HG03045 (cell line): ENCODE measurements around the gene SAXO1.
"Not testable (repeated sequence)": the region's sequence is repeated elsewhere in the genome, so short reads cannot be mapped to it uniquely, and the experiment has no call there.

Source experiments
- ATAC-seq: cut with Tn5 transposase; IDR thresholded peaks from one replicate; pipeline ENCODE4 v1.9.1; 2021; ENCODE audit warnings: mild to moderate bottlenecking, moderate library complexity; ENCODE audit not compliant: unreplicated experiment

The SAXO1 gene

DNA sequence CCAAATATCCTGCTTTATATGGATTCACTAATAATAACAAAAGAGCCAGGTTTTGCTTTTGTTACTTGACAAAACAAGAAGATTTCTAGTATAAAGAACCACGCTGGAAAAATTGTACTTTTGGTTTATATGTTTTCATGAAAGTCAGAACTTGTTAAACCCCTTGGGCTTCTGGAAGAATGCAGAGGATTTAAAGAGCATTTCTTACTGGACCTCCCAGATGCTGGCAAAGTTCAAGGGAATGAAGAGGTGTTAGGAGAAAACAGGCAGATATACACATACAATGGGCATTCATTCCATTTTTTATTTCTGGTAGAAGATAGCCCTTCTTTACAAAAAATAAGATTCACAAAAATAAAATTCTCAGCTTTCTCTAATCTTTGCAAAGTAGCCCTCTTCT is 61.1 kb downstream of the SAXO1 start:
- ATAC-seq, result no peak

DNA sequence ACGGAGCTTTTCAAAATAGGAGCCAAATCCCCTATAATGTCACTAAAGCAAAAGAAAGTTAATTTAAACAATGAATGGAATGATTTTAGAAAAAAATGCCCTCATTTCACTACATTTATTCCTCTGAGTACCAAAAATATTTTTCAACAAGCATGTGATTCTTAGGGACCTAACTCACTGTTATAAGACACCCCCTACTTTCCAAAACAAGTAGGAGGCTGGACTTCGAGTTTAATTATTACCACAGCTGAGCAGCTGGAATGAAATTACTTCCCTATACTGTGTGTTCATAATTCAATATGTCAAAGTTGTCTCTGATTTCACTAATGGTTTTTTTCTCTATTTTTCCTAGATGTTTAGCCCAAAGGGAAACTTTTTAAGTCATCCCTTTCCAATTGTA is 61.6 kb downstream of the SAXO1 start:
- no peak for ATAC-seq

DNA sequence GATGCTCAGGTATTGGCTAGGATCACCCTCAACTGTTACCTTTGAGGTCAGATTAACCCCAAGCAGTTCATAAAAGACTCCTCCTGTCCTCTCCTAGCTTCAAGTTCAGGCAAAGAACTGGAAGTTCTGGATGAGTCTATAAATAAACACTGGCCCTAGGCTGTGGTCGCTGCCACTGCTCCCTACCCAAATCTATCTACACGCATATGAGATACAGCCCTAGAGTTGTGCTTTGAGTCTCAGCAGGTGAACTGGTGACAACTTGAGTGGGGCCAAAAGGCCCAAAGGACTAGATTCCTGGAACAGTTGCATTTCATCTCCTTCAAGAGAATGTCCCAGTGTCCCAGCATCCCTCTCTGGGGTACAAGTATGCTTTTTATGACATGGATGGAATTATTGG is 62.6 kb downstream of the SAXO1 start:
- no peak for ATAC-seq

DNA sequence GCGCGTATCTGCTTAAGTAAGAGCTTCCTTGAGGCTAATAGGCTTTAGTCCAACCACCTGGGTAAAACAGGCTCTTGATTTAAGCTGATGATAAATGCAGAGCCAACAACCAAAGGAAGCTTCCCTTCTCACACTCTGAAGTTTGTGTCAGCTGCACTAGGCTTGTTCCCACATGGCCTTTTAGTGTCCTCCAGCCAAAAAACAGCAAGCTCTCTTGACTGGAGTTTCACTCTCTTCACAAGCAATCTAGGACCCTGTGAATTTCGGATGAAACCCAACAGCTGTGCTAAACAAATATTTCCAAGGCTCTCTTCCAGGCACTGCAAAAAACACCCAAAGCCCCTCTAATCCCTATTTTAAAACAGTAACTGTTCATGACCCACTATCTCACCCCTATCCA is 63.9 kb downstream of the SAXO1 start:
- ATAC-seq, result no peak

DNA sequence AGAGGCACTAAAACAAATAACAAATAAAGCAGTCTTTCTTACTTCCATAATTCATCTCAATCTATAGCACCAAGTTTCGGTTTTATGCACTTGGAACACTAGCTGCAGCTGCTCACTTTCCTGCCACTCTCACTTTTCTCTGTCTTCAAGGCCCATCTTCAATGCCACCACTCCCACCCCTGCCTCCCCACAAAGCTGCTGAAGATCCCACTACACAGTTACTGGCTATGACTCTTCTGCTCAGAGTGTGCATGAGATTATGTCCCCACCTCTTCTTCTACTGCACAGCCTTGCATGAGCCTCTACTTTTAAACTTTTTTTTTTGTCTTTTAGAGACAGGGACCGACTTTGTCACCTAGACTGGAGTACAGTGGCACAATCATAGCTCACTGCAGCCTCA is 77.4 kb downstream of the SAXO1 start:
- ATAC-seq, result no peak

DNA sequence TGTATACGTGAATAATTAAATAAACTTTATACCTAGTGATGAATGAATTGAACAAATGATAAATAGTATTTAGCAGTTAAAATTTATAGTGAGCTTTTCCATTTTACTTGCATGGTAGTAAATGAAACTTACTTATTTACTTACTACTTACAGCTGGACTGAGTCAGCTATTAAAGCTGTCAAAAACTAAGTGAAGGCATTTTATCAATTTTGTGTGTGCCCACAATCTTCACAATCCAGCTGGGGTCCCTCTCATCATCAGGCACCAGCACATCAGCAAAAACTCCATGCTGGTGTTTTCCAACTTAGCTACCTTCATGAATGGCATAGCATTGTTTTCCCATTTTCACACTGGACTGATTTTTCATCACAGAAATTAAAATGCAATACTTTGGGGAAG is 81.1 kb downstream of the SAXO1 start:
- ATAC-seq, result no peak

DNA sequence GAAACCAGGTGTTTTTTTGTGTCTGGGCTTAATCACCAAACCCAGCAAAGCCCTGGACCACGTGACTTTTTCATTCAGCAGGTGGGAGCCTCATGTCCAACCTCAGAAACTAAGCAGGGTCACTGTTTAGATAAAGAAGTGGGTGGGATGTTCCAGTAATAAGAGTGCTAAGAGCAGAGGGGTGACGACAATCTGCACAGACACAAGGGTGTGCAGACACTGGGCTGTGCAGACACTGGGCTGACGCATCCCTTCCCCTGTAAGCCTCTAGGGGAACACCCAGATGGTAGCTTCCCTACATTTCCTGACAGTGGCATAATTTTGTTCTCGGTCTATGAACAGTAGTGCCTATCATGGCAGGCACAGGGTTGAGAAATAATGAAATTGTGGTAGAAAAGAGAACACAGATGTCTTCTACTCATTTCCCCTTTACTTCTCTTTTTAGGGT is 85.1 kb downstream of the SAXO1 start:
- ATAC-seq, result peak; percentile 51

DNA sequence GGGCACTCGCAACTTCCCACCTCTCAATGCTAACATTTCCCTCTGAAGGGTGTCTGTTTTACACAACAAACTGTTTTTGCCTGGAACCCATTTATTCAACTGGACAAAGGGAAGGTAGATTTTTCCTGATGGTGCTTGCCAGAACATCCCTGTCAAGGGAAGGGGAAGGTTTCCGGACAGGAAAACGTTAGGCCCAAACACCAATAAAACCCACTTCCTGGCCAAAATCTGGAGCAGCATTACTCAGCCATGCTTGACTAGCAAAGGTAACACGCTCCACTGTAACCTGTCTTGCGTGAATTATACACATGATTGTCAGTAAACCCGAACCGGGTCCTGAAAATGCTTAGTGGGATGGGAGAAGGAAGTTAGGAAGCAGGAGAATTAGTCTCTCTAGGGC is 90.2 kb downstream of the SAXO1 start:
- ATAC-seq, result no peak

DNA sequence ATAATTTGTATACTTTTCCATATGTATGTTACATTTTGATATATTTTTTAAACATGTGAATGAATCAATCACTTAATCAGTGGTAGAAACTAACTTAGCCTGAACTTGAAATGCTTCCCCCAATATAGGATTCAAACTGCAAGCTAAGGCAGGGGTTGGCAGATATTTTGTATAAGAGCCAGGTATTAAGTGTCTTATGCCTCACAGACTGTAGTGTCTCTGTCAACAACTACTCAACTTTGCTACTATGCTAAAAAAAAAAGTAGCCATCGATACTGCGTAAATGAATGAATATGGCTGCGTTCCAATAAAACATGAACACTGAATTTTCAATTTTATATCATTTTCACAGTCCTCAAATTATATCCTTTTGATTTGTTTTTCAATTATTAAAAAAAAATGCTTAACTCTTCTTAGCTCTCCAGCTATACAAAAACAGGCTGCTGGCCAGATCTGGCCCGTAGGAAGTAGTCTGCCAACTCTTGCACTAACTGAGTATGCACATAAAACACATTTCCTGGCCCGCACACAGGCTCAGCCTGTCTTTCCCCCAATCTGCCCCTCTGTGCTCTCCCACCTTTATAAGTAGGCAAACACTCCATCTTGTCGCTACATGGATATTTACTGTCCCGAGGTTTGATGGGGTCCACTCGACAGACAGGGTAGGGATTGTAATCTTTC is 91.8 kb downstream of the SAXO1 start:
- ATAC-seq, result no peak

DNA sequence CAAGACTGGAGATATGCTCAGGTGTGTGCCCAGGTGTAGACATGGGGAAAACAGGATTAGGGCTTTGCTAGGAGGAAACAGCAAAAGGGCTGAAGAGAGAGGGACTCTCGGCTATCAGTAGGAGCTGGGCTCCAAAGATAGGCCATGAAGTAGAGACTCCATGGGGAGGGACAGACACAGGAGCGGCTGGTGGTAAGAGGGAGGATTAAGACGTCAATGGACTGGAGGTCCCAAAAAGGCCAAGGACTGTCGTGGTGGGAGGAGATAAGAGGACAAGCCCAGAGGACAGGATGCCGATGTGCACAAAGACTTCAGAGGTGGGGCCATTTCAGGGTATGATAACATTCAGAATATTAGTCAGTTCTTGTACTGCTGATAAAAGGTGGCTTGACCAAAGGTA is 93.1 kb downstream of the SAXO1 start:
- ATAC-seq, result no peak

DNA sequence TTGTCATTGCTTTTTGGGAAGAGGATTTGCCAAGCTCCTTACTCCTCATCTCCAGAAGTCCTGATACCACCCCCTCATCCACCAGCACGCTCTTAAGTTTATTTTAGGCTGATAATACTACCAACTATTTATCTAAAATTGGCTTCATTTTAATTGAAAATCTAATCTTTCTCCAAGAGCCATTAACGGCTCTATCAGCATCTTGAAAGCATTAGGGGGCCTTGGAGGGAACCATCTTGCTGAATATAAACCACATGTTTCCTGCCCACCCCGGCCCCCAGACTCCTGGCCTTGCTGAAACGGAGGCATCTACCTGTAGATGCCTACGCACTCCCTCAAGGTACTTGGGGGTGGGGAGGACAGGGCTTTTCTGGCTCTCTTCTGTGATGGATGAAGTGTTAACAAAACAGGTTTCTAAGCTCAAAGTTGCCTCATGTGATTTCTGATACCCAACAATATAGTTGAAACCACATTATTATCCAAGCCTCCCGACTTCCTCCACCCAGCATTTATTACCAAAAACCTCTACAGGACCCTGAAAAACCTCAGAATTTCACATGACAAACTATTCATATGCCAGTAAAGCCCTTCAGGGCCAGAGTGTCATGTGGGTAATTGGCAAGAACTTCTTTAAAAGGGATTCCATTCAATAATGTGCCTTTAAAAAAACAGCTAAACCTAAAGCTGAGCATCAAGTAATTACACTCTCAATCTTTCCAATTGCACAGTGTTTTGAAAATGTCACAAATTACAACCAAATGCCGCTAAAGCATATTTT is 96.7 kb downstream of the SAXO1 start:
- ATAC-seq, result no peak

DNA sequence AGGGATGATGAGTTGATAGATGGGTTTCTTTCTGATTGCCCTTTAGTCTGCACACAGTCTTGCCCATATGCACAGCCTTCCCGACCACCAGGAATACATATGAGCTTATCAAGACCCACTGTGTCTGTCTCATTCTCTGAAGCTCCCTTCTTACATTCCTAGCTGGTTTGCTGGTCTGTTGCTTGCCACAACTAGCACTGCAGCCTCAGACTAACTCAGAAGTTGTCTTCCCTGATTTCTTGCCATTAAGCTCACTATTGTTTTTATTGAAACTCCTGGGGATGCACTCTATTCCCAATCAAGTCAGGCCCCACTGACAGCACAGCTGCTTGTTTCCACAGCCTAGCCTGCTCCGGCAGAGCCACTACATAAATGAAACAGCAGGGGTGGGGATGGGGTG is 97.5 kb downstream of the SAXO1 start:
- ATAC-seq, result no peak

DNA sequence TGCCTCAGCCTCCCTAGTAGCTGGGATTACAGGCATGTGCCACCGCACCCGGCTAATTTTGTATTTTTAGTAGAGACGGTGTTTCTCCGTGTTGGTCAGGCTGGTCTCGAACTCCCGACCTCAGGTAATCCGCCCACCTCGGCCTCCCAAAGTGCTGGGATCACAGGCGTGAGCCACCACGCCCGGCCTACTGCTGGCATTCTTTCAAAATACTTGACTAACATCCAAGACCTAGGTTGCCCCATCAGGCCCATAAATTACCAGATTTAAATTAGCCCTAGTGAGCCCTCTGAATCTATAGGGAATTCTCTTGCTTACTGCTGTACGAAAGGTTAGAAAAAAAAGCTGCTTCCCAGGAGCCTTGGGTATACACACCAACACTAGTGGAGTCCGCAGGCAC is 102.4 kb downstream of the SAXO1 start:
- ATAC-seq, result not testable (repeated sequence)

DNA sequence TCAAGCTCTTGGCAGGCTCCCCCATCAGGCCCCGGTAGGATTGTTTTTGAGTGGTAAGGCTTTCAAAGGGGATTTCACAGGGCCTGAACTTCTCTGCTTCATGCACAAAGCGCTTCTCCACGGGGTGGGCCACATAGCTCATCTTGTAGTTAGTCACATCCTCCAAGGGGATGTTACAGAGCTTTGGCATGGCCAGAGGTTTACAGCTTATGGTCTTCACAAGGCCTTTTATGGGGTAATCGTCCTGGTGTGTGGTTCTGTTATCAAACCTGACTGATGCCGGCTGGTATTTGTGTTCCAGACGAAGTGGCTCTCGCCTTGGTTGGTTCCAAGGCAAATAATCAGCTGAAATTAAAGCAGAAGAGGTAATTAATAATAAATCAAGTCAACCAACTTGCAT is 104.3 kb downstream of the SAXO1 start:
- ATAC-seq, result no peak

DNA sequence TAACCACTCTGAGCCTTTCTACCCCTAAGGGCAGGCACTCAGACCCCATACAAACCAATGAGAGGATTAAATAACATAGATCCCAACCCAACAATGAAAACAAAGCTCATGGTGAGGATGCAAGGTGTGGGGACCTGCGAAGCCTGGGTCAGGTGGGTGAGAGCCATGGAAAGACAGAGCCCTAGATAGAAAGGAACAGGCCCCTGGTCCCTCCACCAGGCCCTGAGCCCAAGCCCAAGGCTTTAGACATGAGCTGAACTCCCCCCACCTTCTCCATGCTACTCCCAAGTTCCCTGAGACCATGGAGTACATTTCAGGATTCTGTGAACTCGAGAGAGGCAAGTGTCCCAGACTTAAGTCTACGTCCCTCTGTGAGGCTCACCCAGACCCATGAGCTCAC is 106.5 kb downstream of the SAXO1 start:
- ATAC-seq, result no peak

DNA sequence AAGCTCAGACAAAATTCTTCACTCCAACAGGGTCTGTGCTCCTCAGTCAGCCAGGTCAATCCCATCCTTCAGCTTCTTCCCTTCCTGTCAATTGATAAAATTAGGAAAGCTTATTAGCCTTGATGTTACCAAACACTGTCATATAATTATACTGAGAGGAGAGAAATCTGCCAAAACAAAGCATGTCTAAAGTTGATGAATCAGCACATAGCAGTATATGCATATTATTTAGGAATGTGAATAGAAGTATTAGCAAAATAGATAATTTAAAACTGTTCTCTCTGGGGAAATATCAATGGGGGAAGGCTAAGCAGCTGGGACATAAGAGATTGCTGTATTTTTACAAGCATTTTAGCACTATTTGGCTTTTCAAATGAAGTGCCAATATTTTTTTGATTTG is 107.1 kb downstream of the SAXO1 start:
- ATAC-seq, result no peak

DNA sequence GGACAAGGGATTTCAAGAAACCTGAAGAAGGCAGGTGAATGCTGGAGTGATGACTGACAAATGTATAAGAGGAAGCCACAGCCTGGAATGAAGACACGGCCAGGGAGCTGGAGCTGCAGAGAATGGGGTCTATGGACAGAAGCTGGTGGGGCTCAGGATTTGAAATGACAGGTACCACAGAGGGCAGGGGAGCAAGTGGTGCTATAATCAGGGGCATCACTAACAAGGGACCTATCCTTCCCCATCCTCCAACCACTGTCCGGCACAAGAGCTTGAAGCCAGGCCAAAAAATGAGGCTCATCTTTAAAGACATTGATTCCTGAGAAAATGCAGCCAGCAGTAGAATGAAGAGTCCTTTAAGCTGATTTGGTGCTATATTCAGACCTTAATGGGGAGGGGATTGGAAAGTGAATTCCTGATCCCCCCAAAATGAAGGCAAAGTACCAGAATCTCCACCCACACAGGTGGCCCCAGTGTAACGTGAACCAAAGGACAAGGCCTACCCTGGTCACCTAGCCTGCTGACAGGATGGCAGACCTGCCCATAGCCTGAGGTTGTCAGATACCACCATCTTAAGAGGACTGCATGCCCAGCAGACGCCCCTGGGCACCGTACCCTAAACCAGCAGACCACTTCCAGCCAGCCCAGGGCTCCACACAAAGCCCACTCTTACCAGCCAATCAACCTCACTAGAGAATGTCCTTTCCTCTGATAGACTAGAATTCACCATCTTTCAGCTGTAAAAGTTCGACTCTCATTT is 109.2 kb downstream of the SAXO1 start:
- no peak for ATAC-seq

DNA sequence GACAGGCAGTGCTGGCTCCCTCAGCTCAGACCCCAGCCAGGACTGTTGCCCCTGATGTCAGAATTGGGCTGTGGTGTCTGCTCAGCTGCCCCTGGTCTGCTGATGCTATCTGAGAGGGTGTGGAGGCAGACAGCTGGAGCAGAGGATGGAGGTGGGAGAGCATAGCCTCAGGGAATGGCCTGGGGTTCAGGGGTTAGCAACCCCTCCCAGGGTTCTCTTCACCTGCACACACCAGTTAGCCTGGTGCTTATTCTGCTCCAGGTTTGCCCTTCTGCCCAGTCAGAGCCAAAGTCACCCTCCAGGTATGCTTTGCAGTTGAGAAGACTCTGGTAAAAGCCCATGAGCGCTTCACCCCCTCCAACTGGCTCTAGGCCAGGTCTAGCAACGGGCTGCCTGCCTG is 109.8 kb downstream of the SAXO1 start:
- no peak for ATAC-seq

DNA sequence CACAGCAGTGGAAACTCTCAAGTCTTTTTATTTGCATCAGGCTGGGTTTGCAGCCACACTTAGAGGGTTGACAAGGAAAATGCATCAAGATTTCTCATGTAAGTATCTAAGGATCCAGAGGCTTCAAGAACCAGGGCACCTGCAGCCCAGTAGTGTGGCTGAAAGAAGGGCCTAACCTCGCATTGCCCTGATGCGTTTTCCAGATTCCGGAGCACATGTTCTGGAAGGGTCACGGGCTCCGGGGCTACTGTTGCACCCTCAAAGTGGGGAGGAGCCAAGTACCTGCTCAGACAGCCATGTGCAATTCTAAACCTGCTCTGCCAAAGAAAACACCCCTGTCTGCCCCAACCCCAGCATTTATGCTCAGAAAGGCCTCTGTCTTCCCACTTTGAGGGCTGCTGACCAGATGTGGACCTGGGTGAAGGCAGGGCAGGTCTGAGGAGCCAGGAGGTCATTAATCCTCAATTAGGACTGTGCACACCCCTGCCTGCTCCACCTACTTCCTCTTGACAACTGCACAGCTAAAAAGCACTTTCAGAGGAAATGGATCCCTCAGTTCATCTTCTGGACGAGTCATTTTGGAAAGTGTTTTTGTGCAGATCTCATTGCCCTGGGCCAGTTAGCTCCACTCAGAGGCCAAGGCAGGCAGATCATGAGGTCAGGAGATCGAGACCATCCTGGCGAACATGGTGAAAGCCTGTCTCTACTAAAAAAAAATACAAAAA is 110.7 kb downstream of the SAXO1 start:
- ATAC-seq, result no peak

DNA sequence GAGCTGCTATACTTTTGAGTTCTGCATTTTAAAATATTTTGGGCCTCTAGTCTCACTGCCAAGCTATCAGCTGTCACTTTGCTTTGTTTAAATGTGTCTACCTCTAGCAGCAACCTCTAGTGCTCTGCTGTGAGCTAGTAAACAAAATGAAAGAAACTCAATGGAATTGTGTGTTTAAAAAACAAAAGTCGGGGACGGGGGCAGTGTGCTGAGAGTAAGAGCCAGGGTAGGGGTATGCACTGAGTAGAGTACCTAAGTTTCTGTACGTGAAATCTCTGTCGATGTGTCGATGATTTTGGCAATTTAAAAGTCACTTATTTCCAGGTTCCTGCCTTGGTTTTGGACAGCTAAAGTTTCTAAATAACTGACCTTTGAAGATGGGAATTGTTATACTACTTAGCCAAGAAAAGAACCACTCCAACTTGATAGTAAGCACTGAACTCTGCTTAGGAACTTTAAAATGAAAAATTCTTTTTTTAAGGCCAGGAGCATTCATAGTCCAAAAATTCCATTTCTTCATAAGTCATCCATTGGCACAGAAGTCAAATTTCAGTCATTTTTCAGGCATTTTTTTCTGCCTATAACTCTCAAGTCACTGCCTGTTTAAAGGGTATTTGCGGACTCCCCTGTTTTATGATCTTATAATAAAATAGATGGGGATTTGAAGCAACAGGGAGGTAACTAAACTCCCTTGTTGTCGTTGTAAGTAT is 111.5 kb downstream of the SAXO1 start:
- ATAC-seq, result no peak
